GM12864 (cell line): ENCODE data around the gene FAM229B.

ENCODE experiments used
- DNase-seq: peaks from one replicate; pipeline ENCODE4 v3.0.0-alpha.2; 2011; ENCODE audit warnings: low read depth
- H3K4me3 ChIP-seq: 2 replicates; pipeline ENCODE4 v1.5.1; 2011; ENCODE audit warnings: mild to moderate bottlenecking, low read depth, low read length, control low read depth
- TF ChIP-seq, protein P1 (sequence below): IDR thresholded peaks from 2 replicates; pipeline ENCODE4 v1.5.1; 2011; ENCODE audit warnings: low read depth, mild to moderate bottlenecking, moderate library complexity, low read length, control low read depth, inconsistent platforms; ENCODE audit errors: missing control alignments

Gene FAM229B

DNA sequence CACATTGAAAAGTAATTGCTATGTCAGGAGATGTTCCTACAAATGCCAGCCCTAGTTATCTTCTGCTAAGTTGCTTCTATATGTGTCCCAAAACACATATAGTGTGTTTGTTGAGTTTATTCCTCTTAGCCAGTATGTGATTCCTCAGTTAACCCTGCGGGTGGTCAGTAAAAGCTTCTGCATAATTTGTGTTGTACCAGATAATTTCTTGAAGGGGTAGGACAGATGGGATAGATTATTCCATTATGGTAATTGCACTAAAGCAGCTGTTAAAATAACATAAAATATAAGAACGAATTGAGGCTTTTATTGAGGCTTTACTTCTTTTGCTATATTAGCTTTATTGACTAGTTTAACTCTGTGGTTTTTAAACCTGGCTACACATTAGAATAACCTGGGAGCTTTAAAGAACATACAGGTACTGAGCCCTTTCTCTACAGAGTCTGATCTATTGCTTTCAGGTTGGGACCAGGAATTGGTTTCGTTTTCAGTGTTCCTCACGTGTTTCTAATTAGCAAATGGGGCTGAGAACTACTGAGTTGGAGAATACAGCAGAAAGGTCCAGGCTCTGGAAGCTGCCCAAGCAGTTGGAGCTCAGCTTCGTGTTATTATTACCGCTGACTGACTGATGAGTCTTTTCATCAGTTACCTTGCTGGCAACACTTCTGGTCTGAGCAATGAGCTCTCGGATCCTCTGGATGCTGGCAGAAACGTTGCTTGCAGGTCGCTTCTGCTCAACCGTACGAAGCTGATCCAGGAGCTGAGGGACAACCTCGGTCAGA lies 56.9 kb downstream of the FAM229B start:
- TF ChIP-seq, protein P1, sequence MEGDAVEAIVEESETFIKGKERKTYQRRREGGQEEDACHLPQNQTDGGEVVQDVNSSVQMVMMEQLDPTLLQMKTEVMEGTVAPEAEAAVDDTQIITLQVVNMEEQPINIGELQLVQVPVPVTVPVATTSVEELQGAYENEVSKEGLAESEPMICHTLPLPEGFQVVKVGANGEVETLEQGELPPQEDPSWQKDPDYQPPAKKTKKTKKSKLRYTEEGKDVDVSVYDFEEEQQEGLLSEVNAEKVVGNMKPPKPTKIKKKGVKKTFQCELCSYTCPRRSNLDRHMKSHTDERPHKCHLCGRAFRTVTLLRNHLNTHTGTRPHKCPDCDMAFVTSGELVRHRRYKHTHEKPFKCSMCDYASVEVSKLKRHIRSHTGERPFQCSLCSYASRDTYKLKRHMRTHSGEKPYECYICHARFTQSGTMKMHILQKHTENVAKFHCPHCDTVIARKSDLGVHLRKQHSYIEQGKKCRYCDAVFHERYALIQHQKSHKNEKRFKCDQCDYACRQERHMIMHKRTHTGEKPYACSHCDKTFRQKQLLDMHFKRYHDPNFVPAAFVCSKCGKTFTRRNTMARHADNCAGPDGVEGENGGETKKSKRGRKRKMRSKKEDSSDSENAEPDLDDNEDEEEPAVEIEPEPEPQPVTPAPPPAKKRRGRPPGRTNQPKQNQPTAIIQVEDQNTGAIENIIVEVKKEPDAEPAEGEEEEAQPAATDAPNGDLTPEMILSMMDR = no peak
- H3K4me3 ChIP-seq = no peak overlapping the region
- no peak for DNase-seq

DNA sequence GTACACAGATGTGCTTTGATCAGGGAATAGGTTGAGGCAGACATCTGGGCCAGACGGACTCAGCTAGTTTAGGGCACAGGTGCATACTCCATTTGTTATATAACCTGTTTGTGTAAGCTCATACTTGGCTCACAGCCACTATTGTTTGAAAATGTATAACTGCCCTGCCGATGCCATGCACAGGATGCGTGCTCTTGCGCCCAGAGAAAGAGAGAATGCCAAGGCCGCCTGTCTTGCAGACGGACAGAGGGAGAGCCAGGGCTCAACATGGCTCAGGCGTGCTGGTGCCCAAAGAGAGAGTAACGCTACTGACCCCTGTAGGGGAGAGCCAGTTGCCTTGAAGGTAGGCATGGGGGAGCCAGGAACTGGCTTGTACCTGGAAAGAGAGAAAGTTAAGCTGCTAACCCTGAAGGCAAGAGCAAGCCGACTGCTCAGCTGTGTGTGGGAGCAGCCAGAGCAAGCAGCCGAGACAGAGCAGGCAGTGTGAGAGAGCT lies 57.7 kb downstream of the FAM229B start:
- TF ChIP-seq, protein P1 = no peak
- no peak overlapping the region for H3K4me3 ChIP-seq
- DNase-seq = no peak

DNA sequence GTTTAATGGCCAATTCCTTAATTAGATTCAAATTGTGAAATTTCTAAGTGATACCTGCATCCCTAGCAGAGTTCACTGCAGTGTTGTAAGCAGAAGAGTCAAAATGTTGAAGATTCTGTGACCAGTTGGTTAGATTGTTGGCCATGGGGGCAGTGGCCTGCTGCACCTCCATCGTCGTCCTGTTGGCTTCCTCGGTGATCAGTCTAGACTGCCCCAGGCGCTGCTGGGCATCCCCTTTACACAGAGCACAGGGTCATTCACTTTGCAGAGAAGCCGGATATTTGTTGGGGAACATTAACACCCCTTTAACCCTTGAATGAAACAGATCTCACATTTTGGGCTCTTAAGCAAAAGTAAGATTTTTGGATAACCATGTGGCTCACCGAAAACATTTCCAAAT lies 60.7 kb downstream of the FAM229B start:
- DNase-seq = no peak
- no peak overlapping the region for H3K4me3 ChIP-seq
- TF ChIP-seq, protein P1 = no peak

DNA sequence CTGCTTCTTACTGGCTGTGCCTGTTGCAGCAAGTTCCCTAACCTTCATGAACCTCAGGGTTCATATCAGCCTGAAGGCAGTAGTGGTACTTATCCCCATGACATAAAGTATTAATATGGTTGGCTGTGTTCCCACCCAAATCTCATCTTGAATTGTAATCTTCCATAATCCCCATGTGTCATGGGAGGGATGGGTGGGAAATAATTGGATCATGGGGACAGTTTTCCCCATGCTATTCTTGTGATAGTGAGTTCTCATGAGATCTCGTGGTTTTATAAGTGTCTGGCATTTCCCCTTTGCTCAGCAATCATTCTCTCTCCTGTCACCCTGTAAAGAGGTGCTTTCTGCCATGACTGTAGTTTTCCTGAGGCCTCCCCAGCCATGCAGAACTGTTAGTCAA lies 61.8 kb downstream of the FAM229B start:
- H3K4me3 ChIP-seq = no peak overlapping the region
- TF ChIP-seq, protein P1 = no peak
- DNase-seq = no peak

DNA sequence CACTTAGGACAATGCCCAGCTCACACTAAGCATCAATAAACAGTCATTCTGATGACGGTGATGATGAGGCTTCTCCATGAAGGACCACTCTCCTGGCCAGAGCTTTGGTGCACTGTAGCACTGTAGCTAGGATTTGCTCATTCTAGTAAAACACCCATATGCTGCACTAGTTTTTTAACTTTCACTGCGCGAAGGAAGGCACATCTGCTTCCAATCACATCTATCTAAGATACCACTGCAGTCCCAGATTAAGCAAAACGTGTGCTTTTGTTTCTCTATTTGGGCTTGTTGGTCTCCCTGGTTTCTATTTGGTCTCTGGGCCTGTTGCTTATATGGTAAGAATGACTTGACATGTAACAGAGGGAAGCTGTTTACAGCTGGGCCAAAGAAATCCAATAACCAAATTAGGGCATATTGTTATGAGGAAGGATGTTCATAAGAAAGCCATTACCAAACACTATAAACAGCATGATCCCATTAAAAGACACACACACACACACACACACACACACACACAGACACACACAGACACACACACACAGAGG lies 62.4 kb downstream of the FAM229B start:
- no peak for DNase-seq
- H3K4me3 ChIP-seq = no peak overlapping the region

DNA sequence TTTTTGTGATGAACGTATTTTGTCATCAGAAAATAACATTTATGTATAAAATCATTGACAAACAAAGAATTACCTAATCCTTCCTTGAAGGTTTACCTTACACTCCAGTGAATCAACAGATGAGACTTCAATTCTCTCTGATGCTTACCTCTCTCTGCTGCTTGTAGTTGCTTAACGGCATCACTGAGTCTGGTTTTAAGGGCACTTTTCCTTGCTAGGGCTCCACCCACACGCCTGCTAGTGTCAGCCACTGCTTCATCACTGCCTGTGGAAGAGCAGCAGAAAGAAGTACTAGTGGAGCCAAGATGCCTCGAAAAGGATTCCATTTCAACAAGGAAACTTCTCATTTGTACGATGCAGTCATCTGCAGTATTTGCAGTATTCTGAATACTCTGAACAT lies 63.0 kb downstream of the FAM229B start:
- TF ChIP-seq, protein P1 = no peak
- DNase-seq = no peak
- H3K4me3 ChIP-seq = no peak overlapping the region

More for the DNA sequence above, 62.4 kb downstream of the FAM229B start:
- TF ChIP-seq, protein P1 = no peak
